IPS-NIHi7 (cell line): ENCODE results near the gene FBXO45.
"Not testable (repeated sequence)": the region's sequence is repeated elsewhere in the genome, so short reads cannot be mapped to it uniquely, and the experiment has no call there.

Source experiments
- DNase-seq: peaks from one replicate; pipeline ENCODE4 v3.0.0; 2012; ENCODE audit warnings: mixed read lengths; ENCODE audit errors: extremely low spot score

The FBXO45 gene

DNA sequence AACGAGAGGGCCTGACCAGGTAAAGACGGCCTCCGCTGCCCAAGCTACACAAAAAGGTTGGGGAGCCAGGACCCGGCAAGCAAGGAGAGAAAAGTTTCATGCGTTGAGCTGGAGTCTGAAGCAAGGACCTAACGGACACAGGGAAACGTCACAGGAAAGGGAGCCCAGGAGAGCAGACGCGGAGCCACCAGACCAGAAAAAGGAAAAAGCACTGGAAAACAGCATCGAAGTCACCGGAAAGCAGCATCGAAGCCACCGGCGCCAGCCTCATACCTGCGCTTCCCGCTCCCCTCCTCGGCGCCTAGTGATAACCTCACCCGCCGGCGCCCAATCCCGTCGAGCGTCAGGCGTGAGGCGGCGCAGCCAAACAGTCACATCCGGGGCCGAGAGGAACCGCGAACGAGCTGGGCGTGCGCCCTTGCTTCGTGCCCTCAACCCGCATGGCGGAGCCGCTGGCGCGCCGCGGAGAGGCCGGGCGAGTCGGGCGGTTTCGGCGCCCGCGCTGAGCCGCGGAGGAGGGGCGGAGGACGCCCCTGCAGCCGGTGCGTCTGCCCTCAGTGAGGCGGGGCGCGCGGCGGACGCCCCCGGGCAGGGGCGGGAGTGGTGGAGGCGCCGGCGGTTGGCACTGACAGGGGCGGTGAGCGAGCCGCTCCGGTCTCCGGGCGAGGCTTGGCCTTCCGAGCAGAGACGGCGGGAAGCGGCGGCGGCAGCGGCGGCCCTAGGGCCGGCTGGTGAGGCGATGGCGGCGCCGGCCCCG lies at the start of gene FBXO45, which contains the start of gene WDR53:
Gene FBXO45 (plus strand): TSS at position 415 of the 757 bp plus-strand sequence. CDS start 325 bp downstream, at position 740.
Gene WDR53 (minus strand): TSS at position 309 of the 757 bp plus-strand sequence. CDS start 7,079 bp downstream, outside the sequence.
- DNase-seq: peak; percentile 99

DNA sequence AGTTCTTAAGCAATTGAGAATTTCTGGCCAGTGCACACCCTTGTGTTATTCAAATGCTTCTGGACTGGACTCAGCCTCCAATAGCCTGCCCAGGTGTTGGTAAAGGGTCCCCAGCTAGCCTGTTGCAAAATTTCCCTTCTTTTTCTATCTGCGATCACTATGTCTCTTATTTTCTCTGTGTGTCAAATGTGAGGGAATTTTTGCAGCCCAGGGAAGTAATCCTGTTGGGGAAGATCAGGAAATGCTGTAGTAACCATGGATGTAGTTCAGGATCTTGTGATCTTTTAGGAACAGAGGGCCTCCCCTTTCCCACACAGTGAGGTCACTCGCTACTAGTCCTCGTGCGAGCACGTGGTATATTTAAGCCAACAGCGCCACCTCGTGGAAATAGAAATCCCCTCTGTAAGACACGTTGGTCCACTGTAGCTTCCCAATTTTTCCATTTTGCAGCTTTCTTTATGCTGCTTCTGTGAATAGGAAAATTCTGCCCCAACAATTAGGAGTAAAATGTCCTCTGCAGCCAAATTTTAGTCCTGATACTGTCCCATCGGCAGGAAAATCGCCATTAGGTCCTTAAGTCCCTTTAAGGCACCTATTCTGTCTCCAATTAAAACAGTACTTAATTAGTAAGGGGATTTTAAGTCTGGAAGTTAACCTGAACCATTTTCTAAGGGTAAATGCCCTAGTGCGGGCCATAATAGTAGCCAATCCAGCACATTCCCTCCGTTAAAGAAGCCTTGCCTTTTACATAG lies 49.3 kb upstream of the FBXO45 start:
- DNase-seq: peak; percentile 61

DNA sequence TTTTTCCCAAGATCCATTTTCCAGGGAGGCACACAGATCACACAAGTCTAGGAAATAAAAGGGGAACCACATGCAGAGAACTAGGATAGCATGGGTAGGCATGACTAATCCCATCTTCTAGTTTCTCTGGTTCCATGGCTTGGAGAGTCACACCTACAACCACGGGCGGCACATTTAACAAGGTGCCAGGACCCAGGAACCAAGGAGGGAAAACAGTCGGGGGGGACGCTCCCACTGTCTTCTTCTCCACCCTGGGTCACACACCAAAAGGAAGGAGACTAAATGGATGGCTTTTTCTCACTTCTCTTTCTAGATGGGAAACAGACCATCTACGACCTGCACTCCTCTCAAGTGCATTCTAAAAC lies 48.8 kb upstream of the FBXO45 start:
- DNase-seq: no peak

DNA sequence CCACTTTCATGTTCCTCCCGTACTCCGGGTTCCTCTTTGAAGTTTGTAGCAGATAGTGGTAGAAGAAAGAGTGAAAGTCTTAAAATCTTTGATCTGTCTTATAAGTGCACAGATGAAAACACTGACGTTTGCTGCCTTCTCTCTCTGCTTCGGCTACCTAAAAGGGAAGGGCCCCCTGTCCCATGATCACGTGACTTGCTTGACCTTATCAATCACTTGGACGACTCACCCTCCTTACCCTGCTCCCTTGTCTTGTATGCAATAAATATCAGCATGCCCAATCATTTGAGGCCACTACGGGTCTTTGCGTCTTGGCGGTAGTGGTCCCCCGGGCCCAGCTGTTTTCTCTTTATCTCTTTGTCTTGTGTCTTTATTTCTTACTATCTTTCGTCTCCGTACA lies 47.2 kb upstream of the FBXO45 start:
- not testable (repeated sequence) for DNase-seq

DNA sequence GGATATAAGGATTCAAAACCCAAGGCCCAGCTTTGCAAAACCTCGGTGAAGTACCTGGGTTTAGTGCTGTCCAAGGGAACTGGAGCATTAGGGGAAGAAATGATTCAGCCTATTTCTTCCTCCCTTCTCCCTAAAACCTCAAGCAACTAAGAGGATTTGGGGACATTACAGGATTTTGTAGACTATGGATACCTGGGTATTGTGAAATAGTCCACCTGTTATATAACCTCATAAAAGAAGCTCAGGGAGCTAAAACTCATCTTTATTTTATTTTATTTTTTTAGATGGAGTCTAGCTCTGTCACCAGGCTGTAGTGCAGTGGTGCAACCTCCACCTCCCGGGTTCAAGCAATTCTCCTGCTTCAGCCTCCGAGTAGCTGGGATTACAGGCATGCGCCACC lies 44.6 kb upstream of the FBXO45 start:
- DNase-seq: no peak

DNA sequence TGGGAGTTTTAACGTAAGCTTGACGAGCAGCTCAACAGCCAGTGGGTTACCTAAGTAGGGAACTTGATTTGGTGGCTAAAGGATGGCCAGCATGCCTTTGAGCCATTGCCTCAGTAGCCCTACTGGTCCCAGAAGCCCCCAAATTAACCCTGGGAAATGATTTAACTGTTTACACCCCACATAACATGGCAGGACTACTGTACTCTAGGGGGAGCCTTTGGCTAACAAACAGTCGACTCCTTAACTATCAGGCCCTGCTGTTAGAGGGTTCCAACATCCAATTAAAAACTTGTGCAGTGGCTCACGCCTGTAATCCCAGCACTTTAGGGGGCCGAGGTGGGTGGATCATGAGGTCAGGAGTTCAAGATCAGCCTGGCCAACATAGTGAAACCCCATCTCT lies 43.9 kb upstream of the FBXO45 start:
- DNase-seq: peak; percentile 24

GRCh38 chr3:196525141-196525540 lies 43.3 kb upstream of the FBXO45 start:
- no peak for DNase-seq

DNA sequence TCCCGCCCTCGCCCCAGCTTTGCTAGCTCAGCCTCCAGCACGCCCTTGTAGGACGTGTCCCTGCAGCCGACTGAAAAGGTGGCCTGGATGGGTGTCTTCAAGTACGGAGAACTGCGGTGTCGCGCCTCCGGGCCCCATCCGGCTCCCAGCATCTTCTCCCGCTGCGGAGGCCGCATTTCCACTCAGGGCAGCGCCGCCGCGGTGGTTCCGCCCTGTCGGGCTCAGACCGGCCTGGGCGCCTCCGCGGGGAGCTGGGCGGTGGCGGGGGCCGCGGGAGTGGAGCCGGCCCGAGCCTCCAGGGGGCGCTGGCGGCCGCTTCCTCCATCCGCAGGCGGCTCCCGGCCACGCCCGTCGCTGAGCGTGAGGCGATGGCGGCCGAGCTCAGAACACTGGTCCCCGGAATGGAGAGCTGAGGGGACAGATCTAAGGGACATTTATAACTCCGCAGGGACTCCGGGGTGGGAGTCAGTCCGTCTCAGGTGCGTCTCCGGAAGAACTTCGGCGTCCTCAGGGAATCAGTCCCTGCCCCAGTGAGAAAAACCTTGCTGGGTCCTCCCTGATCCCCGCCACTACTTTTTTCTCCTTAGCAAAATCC lies 39.7 kb upstream of the FBXO45 start:
- DNase-seq: peak; percentile 90

DNA sequence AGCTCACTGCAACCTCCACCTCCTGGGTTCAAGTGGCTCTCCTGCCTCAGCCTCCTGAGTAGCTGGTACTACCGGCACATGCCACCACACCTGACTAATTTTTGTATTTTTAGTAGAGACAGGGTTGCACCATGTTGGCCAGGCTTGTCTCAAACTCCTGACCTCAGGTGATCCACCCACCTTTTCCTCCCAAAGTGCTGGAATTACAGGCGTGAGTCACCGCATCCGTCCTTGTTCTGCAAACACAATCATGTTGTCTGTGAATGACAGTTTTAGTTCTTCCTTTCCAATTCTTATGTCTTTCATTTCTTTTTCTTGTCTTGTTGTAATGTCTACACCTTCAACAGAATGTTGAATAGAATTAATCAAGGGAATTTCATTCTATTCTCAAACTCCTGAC lies 37.0 kb upstream of the FBXO45 start:
- no peak for DNase-seq

- peak; percentile 23 for DNase-seq
Observed at GRCh38 chr3:196533260-196533681, 35.2 kb upstream of the FBXO45 start.

GRCh38 chr3:196537319-196537984 lies 31.0 kb upstream of the FBXO45 start:
- peak; percentile 49 for DNase-seq

GRCh38 chr3:196541684-196542445 lies 26.6 kb upstream of the FBXO45 start:
- no peak for DNase-seq

DNA sequence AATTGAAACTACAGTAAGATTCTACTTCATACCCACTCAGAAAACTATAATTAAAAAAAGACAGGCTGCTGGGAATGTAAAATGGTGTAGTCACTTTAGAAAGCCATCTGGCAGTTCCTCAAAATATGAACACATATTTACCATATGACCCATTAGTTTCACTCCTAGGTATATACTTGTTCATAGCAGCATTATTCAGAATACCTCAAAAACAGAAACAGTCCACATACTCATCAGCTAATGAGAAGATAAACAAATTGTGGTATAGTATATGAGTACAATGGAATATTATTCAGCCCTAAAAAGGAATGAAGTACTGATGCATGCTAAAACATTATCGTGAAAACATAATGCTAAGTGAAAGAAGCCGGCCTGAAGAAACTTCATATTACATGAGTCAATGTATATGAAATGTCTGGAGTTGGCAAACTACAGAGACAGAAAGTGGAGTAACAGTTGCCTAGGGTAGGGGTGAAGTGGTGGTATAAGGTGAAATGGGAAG lies 23.9 kb upstream of the FBXO45 start:
- no peak for DNase-seq

DNA sequence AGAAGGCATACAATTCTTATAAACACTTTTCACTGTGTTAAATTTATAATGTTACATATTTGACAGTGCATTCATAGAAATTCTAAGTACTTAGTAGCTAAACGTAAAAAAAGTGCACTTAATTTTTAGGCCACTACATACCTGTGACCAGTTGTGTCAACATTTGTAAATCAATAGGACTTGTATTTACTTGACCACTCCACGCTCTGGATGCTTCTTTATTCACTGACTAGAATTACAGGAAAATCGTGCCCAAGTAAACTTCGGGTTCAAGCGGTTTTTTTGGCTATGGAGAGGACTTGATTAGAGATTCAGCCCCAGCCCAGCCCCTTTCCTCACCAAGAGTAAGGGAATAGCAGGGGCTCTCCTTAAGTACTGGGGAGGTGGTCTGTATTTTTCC lies 21.9 kb upstream of the FBXO45 start:
- DNase-seq: no peak

GRCh38 chr3:196547067-196547466 lies 21.4 kb upstream of the FBXO45 start:
- no peak for DNase-seq

DNA sequence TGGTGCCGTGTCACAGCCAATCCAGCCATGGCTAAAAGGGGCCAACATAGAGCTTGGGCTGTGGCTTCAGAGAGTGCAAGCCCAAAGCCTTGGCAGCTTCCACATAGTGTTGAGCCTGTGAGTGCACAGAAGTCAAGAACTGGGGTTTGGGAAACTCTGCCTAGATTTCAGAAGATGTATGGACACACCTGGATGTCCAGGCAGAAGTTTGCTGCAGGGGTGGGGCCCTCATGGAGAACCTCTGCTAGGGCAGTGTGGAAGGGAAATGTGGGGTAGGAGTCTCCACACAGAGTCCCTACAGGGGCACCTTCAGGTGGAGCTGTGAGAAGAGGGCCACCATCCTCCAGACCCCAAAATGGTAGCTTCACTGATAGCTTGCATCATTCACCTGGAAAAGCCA lies 19.1 kb upstream of the FBXO45 start:
- not testable (repeated sequence) for DNase-seq

DNA sequence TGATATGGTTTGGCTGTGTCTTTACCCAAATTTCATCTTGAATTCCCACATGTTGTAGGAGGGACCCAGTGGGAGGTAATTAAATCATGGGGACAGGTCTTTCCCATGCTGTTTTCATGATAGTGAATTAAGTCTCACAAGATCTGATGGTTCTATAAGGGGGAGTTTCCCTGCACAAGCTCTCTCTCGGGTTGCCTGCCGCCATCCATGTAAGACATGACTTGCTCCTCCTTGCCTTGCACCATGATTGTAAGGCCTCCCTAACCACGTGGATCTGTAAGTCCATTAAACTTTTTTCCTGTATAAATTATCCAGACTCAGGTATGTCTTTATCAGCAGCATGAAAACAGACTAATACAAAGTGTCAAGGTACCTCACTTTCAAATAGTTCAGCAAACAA lies 18.3 kb upstream of the FBXO45 start:
- not testable (repeated sequence) for DNase-seq

- no peak for DNase-seq
Observed at GRCh38 chr3:196552253-196552652, 16.2 kb upstream of the FBXO45 start.

- no peak for DNase-seq
Observed at GRCh38 chr3:196553551-196553950, 14.9 kb upstream of the FBXO45 start.

GRCh38 chr3:196554205-196554604 lies 14.3 kb upstream of the FBXO45 start:
- DNase-seq: no peak

GRCh38 chr3:196555295-196555694 lies 13.2 kb upstream of the FBXO45 start:
- no peak for DNase-seq
